HepG2 (cell line): ENCODE results near the gene NGEF. TPM values are rescaled to one million over a fixed set of nuclear protein-coding genes. Genes with fewer than 3 reads are reported as not detected.

Experiments
- BRCA1 ChIP-seq: sonication (generic); formaldehyde crosslinking; IDR thresholded peaks from 2 replicates; pipeline ENCODE4 v1.4.0; 2020; ENCODE audit warnings: missing genetic modification reagents
- DRAP1 ChIP-seq: IDR thresholded peaks from 2 replicates; pipeline ENCODE4 v1.6.1; 2016; ENCODE audit warnings: missing genetic modification reagents, missing compliant biosample characterization
- FOXM1 ChIP-seq: sonication (generic); formaldehyde crosslinking; IDR thresholded peaks from 2 replicates; pipeline ENCODE4 v1.5.0; 2020; ENCODE audit warnings: missing genetic modification reagents
- GLI4 ChIP-seq: sonication (generic); formaldehyde crosslinking; IDR thresholded peaks from 2 replicates; pipeline ENCODE4 v1.5.1; 2020; ENCODE audit warnings: missing genetic modification reagents, mild to moderate bottlenecking, moderate library complexity, borderline replicate concordance
- KLF11 ChIP-seq: IDR thresholded peaks from 2 replicates; pipeline ENCODE4 v1.6.1; 2016; ENCODE audit warnings: missing compliant biosample characterization
- MTF2 ChIP-seq: sonication (generic); formaldehyde crosslinking; IDR thresholded peaks from 2 replicates; pipeline ENCODE4 v1.5.0; 2020; ENCODE audit warnings: missing genetic modification reagents, borderline replicate concordance
- MYNN ChIP-seq: sonication (generic); formaldehyde crosslinking; IDR thresholded peaks from 2 replicates; pipeline ENCODE4 v1.4.0; 2020; ENCODE audit warnings: mild to moderate bottlenecking, low read depth, missing genetic modification reagents
- NCOA2 ChIP-seq: sonication (generic); formaldehyde crosslinking; IDR thresholded peaks from 2 replicates; pipeline ENCODE4 v1.8.0; 2022; ENCODE audit warnings: inconsistent platforms
- NRL ChIP-seq: sonication (generic); formaldehyde crosslinking; IDR thresholded peaks from 2 replicates; pipeline ENCODE4 v1.5.0; 2020; ENCODE audit warnings: missing genetic modification reagents, mild to moderate bottlenecking, moderate library complexity, borderline replicate concordance
- POGZ ChIP-seq: sonication (generic); formaldehyde crosslinking; IDR thresholded peaks from 2 replicates; pipeline ENCODE4 v1.4.0; 2020; ENCODE audit warnings: mild to moderate bottlenecking, missing genetic modification reagents
- POLR2A ChIP-seq, 2 experiments: IDR thresholded peaks; 2 replicates each; pipeline ENCODE4 v1.6.1; 2011; ENCODE audit warnings: low read depth in 2 of 2, low read length in 2 of 2, mild to moderate bottlenecking in 1 of 2, moderate library complexity in 1 of 2; ENCODE audit not compliant: insufficient read depth in 1 of 2
- PPARG ChIP-seq: conservative IDR thresholded peaks from 2 replicates; pipeline ENCODE4 v1.6.1; 2016; ENCODE audit warnings: missing biosample characterization, missing genetic modification reagents
- RERE ChIP-seq: IDR thresholded peaks from 2 replicates; pipeline ENCODE4 v1.6.1; 2016; ENCODE audit warnings: low read depth, missing genetic modification reagents, missing compliant biosample characterization
- XRCC5 ChIP-seq: fragments of 200-400 bp; formaldehyde crosslinking; optimal IDR thresholded peaks from 2 replicates; pipeline ENCODE3; 2017; ENCODE audit warnings: mild to moderate bottlenecking, low read length
- ZBTB46 ChIP-seq: sonication (generic); formaldehyde crosslinking; IDR thresholded peaks from 2 replicates; pipeline ENCODE4 v1.4.0; 2020; ENCODE audit warnings: mild to moderate bottlenecking, missing genetic modification reagents, borderline replicate concordance
- ZNF674 ChIP-seq: sonication (generic); formaldehyde crosslinking; IDR thresholded peaks from 2 replicates; pipeline ENCODE4 v1.5.0; 2020; ENCODE audit warnings: low read depth, mild to moderate bottlenecking, missing genetic modification reagents
- ZNF740 ChIP-seq: sonication (generic); formaldehyde crosslinking; IDR thresholded peaks from 2 replicates; pipeline ENCODE4 v1.4.0; 2020; ENCODE audit warnings: missing genetic modification reagents
- polyA plus RNA-seq, 8 experiments: library from polyadenylated mRNA; depleted of rRNA in 3 of 8; stranded (reverse) in 7 of 8; unstranded in 1 of 8; fragments of >200 nt; fragmentation: Illumina TruSeq in 4 of 8; extraction: Trizol in 4 of 8; gene quantifications; 2 replicates each; pipeline versions ENCODE4 v1.2.1 to v1.2.3, GENCODE V29; 2011 to 2016; ENCODE audit warnings: low read depth in 4 of 8, missing spikeins in 1 of 8, mixed read lengths in 1 of 8; ENCODE audit not compliant: insufficient read depth in 1 of 8
- total RNA-seq, 5 experiments: library from RNA; depleted of rRNA; stranded (reverse); fragments of >200 nt; fragmentation: Illumina TruSeq; extraction: Trizol; gene quantifications; 2 replicates each; pipeline ENCODE4 v1.2.3, GENCODE V29; 2016; ENCODE audit warnings: low read depth in 1 of 5
- TF ChIP-seq, protein P1 (sequence below): sonication (generic); formaldehyde crosslinking; IDR thresholded peaks from 2 replicates; pipeline ENCODE4 v1.5.0; 2020; ENCODE audit warnings: mild to moderate bottlenecking, missing genetic modification reagents

Gene NGEF
- total and polyA plus RNA-seq, 2 of the 13 experiments (the other 11 are each of a cell fraction or from before 2014, with no cell fraction given), result 14.4 to 36.9 TPM

DNA sequence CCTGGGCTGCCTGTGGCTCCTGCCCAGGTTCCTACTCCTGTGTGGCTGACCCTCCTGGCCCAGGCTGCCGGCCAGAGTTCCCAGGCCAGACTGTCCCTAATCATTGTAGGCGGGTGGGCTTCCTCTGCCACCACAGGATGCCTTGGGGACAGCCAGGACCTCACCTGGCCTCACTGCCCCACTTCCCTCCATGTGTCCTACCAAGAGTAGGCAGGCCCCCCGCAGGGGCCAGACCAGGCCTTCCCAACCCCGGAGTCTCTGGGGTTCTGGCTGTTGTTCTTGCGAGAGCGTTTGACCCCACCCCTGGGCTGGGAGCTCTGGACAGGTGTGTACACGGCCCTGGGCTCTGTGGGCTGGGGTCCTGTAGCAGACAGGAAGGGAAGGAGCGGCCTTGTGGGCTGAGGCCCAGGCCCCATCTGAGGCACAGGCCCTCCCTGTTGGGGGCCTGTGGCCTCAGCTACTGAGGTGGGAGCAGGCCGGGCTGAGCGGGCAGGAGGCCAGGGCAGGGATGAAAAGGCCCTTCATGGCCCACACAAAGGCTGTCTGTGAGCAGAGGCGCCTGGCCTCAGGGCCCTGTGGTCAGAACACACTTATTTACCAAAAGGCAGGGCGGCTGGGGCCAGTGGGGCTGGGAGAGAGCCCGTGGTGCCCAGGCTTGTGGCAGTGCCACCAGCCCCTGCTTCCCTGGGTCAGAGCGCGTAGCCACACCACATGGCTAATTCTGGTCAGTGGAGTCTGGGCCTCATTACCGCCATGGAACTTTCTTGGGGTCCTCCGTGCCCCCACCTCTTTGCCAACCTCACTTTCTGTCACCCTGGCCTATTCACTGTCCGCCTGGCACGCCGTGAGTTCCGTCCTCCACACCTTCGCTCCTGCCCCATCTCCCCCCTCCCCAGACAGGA is 141.0 kb downstream of the NGEF start (continued):
- TF ChIP-seq XRCC5 (peak; percentile 70), BRCA1 (CRISPR knock-in tag) (no peak), ZNF674 (no peak), FOXM1 (CRISPR knock-in tag) (no peak), ZNF740 (no peak), RERE (peak; percentile 7; the same call in 1 of the 2 replicates), NCOA2 (CRISPR knock-in tag) (peak; percentile 82), KLF11 (no peak), MYNN (CRISPR knock-in tag) (no peak), ZBTB46 (CRISPR knock-in tag) (0 out of 2 replicates have a peak, but pooled peaks have one; percentile 42), PPARG (CRISPR knock-in tag) (peak; percentile 24; the same call in 1 of the 2 replicates), GLI4 (CRISPR knock-in tag) (no peak), POGZ (CRISPR knock-in tag) (peak; percentile 53; the same call in 1 of the 2 replicates), NRL (CRISPR knock-in tag) (peak; percentile 66; the same call in 1 of the 2 replicates), POLR2A (IDR thresholded peaks at IDR 0.05; ENCODE audit: insufficient read depth in 1 of 2, low read depth in 2 of 2, low read length in 2 of 2) (peak in 1 of 2 experiments; percentile 79; a peak in 2 of 4 replicates), MTF2 (CRISPR knock-in tag) (no peak; the same call in 1 of the 2 replicates), DRAP1 (peak; percentile 47)
- TF ChIP-seq, protein P1, sequence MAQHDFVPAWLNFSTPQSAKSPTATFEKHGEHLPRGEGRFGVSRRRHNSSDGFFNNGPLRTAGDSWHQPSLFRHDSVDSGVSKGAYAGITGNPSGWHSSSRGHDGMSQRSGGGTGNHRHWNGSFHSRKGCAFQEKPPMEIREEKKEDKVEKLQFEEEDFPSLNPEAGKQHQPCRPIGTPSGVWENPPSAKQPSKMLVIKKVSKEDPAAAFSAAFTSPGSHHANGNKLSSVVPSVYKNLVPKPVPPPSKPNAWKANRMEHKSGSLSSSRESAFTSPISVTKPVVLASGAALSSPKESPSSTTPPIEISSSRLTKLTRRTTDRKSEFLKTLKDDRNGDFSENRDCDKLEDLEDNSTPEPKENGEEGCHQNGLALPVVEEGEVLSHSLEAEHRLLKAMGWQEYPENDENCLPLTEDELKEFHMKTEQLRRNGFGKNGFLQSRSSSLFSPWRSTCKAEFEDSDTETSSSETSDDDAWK (CRISPR knock-in tag), result no peak
